Neural progenitor cell (in vitro differentiated cells): ENCODE results near the gene GLG1. TPM values are rescaled to one million over a fixed set of nuclear protein-coding genes. Genes with fewer than 3 reads are reported as not detected.

ENCODE experiments used
- DNase-seq: peaks from one replicate; pipeline ENCODE4 v3.0.0-alpha.2; 2016; ENCODE audit warnings: low spot score
- H2AFZ ChIP-seq: fragments of 200-600 bp; sonication (generic); replicated peaks from 2 replicates; pipeline ENCODE4 v1.6.1; 2016; ENCODE audit warnings: antibody characterized with exemption
- H3F3A ChIP-seq: fragments of 200-600 bp; sonication (generic); 2 replicates; pipeline ENCODE4 v1.6.1; 2016; ENCODE audit warnings: antibody characterized with exemption, low read depth
- H3K27ac ChIP-seq: fragments of 200-600 bp; sonication (generic); 2 replicates; pipeline ENCODE4 v1.5.1; 2016; ENCODE audit warnings: mild to moderate bottlenecking
- H3K27me3 ChIP-seq: fragments of 200-600 bp; sonication (generic); 2 replicates; pipeline ENCODE4 v1.6.1; 2016; ENCODE audit warnings: mild to moderate bottlenecking, moderate library complexity
- H3K36me3 ChIP-seq: fragments of 200-600 bp; sonication (generic); 2 replicates; pipeline ENCODE4 v1.5.1; 2016
- H3K4me1 ChIP-seq: fragments of 200-600 bp; sonication (generic); 2 replicates; pipeline ENCODE4 v1.6.1; 2016; ENCODE audit warnings: mixed run types
- H3K4me2 ChIP-seq: fragments of 200-600 bp; sonication (generic); 2 replicates; pipeline ENCODE4 v1.6.1; 2016
- H3K4me3 ChIP-seq: fragments of 200-600 bp; sonication (generic); 2 replicates; pipeline ENCODE4 v1.5.1; 2016
- H3K79me2 ChIP-seq: fragments of 200-600 bp; sonication (generic); 2 replicates; pipeline ENCODE4 v1.6.1; 2016; ENCODE audit warnings: low read depth
- H3K9ac ChIP-seq: fragments of 200-600 bp; sonication (generic); 2 replicates; pipeline ENCODE4 v1.6.1; 2016
- H3K9me3 ChIP-seq: fragments of 200-600 bp; sonication (generic); 2 replicates; pipeline ENCODE4 v1.5.1; 2016; ENCODE audit warnings: low read depth
- H4K20me1 ChIP-seq: fragments of 200-600 bp; sonication (generic); 2 replicates; pipeline ENCODE4 v1.6.1; 2016; ENCODE audit warnings: low read depth
- H3K27ac Mint-ChIP-seq: 3 replicates; pipeline ENCODE4 v1.8.0; 2021; ENCODE audit warnings: mixed read lengths
- H3K27me3 Mint-ChIP-seq: 2 replicates; pipeline ENCODE4 v1.8.0; 2022; ENCODE audit warnings: low read depth, mild to moderate bottlenecking, inconsistent platforms, moderate library complexity, mixed read lengths; ENCODE audit not compliant: insufficient read depth
- H3K36me3 Mint-ChIP-seq: 3 replicates; pipeline ENCODE4 v1.8.0; 2021; ENCODE audit warnings: mixed read lengths
- H3K4me1 Mint-ChIP-seq: 3 replicates; pipeline ENCODE4 v1.8.0; 2021; ENCODE audit warnings: mixed read lengths
- H3K4me3 Mint-ChIP-seq: 3 replicates; pipeline ENCODE4 v1.8.0; 2021; ENCODE audit warnings: mild to moderate bottlenecking, moderate library complexity, mixed read lengths
- H3K9me3 Mint-ChIP-seq: 3 replicates; pipeline ENCODE4 v1.8.0; 2020; ENCODE audit warnings: mixed read lengths
- EZH2 ChIP-seq: fragments of 200-600 bp; sonication (generic); IDR thresholded peaks from 2 replicates; pipeline ENCODE4 v1.6.1; 2017; ENCODE audit warnings: antibody characterized with exemption, mild to moderate bottlenecking, moderate library complexity
- EZH2phosphoT487 ChIP-seq: fragments of 200-600 bp; sonication (generic); IDR thresholded peaks from 2 replicates; pipeline ENCODE4 v1.6.1; 2017; ENCODE audit warnings: antibody characterized with exemption
- total RNA-seq: library from RNA; depleted of rRNA; stranded (reverse); fragments of >200 nt; gene quantifications from 2 replicates; pipeline ENCODE4 v1.2.3, GENCODE V29; 2015; ENCODE audit warnings: low replicate concordance
- TF ChIP-seq, protein P1 (sequence below): fragments of 200-600 bp; sonication (generic); IDR thresholded peaks from 2 replicates; pipeline ENCODE4 v1.5.1; 2017; ENCODE audit warnings: antibody characterized with exemption, mild to moderate bottlenecking

The GLG1 gene
- total RNA-seq, 1 donor from 2014 or later: 117 TPM

GRCh38 chr16:74499114-74499513 lies 107.8 kb downstream of the GLG1 start:
- Histone ChIP-seq H3K9ac (no peak overlapping the region), H3K4me1 (peaks cover 5% of the 10 kb centered on the region), H3K4me2 (no peak overlapping the region), H2AFZ (no peak overlapping the region), H3K36me3 (peaks cover 1% of the 10 kb centered on the region), H3K79me2 (no peaks in the 10 kb centered on the region), H3K9me3 (no peaks in the 10 kb centered on the region), H3K27me3 (no peaks in the 10 kb centered on the region), H4K20me1 (peaks cover 29% of the 10 kb centered on the region), H3K27ac (no peak overlapping the region), H3K4me3 (no peak overlapping the region), H3F3A (peaks cover 26% of the 10 kb centered on the region)
- no peak for TF ChIP-seq EZH2
- TF ChIP-seq, protein P1, sequence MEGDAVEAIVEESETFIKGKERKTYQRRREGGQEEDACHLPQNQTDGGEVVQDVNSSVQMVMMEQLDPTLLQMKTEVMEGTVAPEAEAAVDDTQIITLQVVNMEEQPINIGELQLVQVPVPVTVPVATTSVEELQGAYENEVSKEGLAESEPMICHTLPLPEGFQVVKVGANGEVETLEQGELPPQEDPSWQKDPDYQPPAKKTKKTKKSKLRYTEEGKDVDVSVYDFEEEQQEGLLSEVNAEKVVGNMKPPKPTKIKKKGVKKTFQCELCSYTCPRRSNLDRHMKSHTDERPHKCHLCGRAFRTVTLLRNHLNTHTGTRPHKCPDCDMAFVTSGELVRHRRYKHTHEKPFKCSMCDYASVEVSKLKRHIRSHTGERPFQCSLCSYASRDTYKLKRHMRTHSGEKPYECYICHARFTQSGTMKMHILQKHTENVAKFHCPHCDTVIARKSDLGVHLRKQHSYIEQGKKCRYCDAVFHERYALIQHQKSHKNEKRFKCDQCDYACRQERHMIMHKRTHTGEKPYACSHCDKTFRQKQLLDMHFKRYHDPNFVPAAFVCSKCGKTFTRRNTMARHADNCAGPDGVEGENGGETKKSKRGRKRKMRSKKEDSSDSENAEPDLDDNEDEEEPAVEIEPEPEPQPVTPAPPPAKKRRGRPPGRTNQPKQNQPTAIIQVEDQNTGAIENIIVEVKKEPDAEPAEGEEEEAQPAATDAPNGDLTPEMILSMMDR: no peak
- no peak for TF ChIP-seq EZH2phosphoT487
- H3K9me3 Mint-ChIP-seq: no peaks in the 10 kb centered on the region
- H3K4me3 Mint-ChIP-seq: no peak overlapping the region
- peaks cover 29% of the 10 kb centered on the region for H3K4me1 Mint-ChIP-seq
- peaks cover 2% of the 10 kb centered on the region for H3K27me3 Mint-ChIP-seq
- H3K27ac Mint-ChIP-seq: no peak overlapping the region
- DNase-seq: no peak
- peaks cover 20% of the 10 kb centered on the region for H3K36me3 Mint-ChIP-seq

DNA sequence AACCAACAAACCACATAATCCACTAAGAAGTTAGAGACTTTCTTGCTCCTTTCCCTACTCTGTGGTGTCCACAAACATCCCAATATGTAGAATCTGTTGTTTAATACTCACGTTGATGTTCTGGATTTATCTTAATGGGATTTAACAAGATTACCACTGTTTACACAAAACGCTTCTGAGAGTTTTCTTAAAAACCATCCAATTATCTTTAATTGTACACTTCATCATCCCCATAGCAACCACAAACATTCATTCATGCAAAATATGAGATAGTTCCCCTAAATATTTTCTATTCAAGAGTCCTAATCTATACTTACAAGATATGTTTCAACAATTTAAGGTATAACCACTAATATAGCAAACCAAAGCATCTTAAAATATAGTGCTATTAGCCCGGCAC lies 109.2 kb downstream of the GLG1 start:
- no peaks in the 10 kb centered on the region for H3K27me3 ChIP-seq
- peaks cover 29% of the 10 kb centered on the region for H4K20me1 ChIP-seq
- H3K9me3 ChIP-seq: no peaks in the 10 kb centered on the region
- peaks cover 6% of the 10 kb centered on the region for H3K36me3 ChIP-seq
- no peaks in the 10 kb centered on the region for H3K79me2 ChIP-seq
- H3K9me3 Mint-ChIP-seq: no peaks in the 10 kb centered on the region
- TF ChIP-seq EZH2: no peak
- no peak overlapping the region for H3K4me3 ChIP-seq
- H3K4me1 Mint-ChIP-seq: peaks cover 20% of the 10 kb centered on the region
- H3F3A ChIP-seq: peaks cover 26% of the 10 kb centered on the region
- no peak overlapping the region for H3K4me2 ChIP-seq
- no peak for DNase-seq
- H3K4me3 Mint-ChIP-seq: no peak overlapping the region
- H3K27me3 Mint-ChIP-seq: peaks cover 2% of the 10 kb centered on the region
- H3K27ac Mint-ChIP-seq: no peak overlapping the region
- no peak overlapping the region for H2AFZ ChIP-seq
- peaks cover 5% of the 10 kb centered on the region for H3K4me1 ChIP-seq
- H3K9ac ChIP-seq: no peak overlapping the region
- H3K27ac ChIP-seq: no peak overlapping the region
- peaks cover 15% of the 10 kb centered on the region for H3K36me3 Mint-ChIP-seq

DNA sequence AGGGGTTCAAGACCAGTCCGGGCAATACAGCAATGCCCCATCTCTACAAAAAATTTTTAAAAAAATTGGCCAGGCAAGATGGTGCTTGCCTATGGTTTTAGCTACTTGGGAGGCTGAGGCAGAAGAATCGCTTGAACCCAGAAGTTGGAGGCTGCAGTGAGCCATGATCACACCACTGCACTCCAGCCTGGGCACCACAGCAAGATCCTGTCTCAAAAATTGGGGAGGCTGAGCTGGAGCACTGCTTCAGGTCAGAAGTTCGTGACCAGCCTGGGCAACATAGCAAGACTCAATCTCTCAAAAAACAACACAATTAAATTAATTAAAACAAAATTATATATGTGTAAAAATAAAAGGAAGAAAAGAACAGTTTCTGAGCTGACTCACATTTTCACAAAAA lies 110.9 kb downstream of the GLG1 start:
- Mint-ChIP-seq H3K9me3 (no peaks in the 10 kb centered on the region), H3K4me3 (no peak overlapping the region), H3K4me1 (peaks cover 7% of the 10 kb centered on the region), H3K27ac (no peak overlapping the region), H3K27me3 (peaks cover 2% of the 10 kb centered on the region), H3K36me3 (peaks cover 16% of the 10 kb centered on the region)
- Histone ChIP-seq H3K4me3 (no peak overlapping the region), H3K4me1 (peaks cover 5% of the 10 kb centered on the region), H3K27me3 (no peaks in the 10 kb centered on the region), H3K9me3 (no peaks in the 10 kb centered on the region), H2AFZ (no peak overlapping the region), H3K4me2 (no peak overlapping the region), H3K79me2 (no peaks in the 10 kb centered on the region), H4K20me1 (peaks cover 21% of the 10 kb centered on the region), H3F3A (peaks cover 21% of the 10 kb centered on the region), H3K27ac (peak overlapping the region; percentile 68), H3K36me3 (peaks cover 6% of the 10 kb centered on the region), H3K9ac (no peak overlapping the region)
- DNase-seq: no peak
- TF ChIP-seq, protein P1: no peak
- no peak for TF ChIP-seq EZH2phosphoT487
- TF ChIP-seq EZH2: no peak

GRCh38 chr16:74492976-74493375 lies 113.9 kb downstream of the GLG1 start:
- Mint-ChIP-seq H3K9me3 (no peaks in the 10 kb centered on the region), H3K36me3 (peaks cover 25% of the 10 kb centered on the region), H3K4me1 (peaks cover 4% of the 10 kb centered on the region), H3K4me3 (no peak overlapping the region), H3K27me3 (peaks cover 3% of the 10 kb centered on the region), H3K27ac (no peak overlapping the region)
- no peak overlapping the region for H3K27ac ChIP-seq
- H3K27me3 ChIP-seq: no peaks in the 10 kb centered on the region
- no peak overlapping the region for H2AFZ ChIP-seq
- H3K4me1 ChIP-seq: peaks cover 5% of the 10 kb centered on the region
- peaks cover 17% of the 10 kb centered on the region for H4K20me1 ChIP-seq
- no peak for DNase-seq
- no peak overlapping the region for H3K4me3 ChIP-seq
- no peaks in the 10 kb centered on the region for H3K79me2 ChIP-seq
- no peak overlapping the region for H3K9ac ChIP-seq
- peaks cover 20% of the 10 kb centered on the region for H3F3A ChIP-seq
- H3K36me3 ChIP-seq: peaks cover 10% of the 10 kb centered on the region
- no peak overlapping the region for H3K4me2 ChIP-seq
- TF ChIP-seq EZH2phosphoT487: no peak
- no peak for TF ChIP-seq EZH2
- TF ChIP-seq, protein P1: no peak
- no peaks in the 10 kb centered on the region for H3K9me3 ChIP-seq
